Right ventricle myocardium inferior (tissue), 1 donor: ENCODE measurements around the gene ADAM12. TPM values are rescaled to one million over a fixed set of nuclear protein-coding genes. Genes with fewer than 3 reads are reported as not detected.
A peak's percentile ranks its signal among the peaks of the same experiment; 100 is the strongest.
"Not testable (repeated sequence)": the region's sequence is repeated elsewhere in the genome, so short reads cannot be mapped to it uniquely, and the experiment has no call there.

Experiments used
- ATAC-seq: fragments of 200-7000 bp; cut with Tn5 transposase; one replicate; pipeline ENCODE4 v1.9.1; 2020; ENCODE audit warnings: mild to moderate bottlenecking, moderate library complexity
- DNase-seq: peaks from one replicate; pipeline ENCODE4 v3.0.0; 2021; ENCODE audit errors: missing footprints
- intact Hi-C: fragments of 100-400 bp; cut with DNase I; formaldehyde crosslinking; loops from one replicate; pipeline ENCODE4 v1.11.0; 2022
- total RNA-seq: library from RNA; stranded (reverse); fragmentation: NEBNext Ultra II Directional; extraction: Animal tissue kit (Norgen Biotek cat#: 25700); gene quantifications from one replicate; pipeline ENCODE4 v1.2.1, GENCODE V29; 2021
- donor health status: DM: no; HTN: yes; CAD: no; lungs with severe emphysema.

Gene ADAM12
- total RNA-seq, 1 donor from 2014 or later = 0.35 TPM

DNA sequence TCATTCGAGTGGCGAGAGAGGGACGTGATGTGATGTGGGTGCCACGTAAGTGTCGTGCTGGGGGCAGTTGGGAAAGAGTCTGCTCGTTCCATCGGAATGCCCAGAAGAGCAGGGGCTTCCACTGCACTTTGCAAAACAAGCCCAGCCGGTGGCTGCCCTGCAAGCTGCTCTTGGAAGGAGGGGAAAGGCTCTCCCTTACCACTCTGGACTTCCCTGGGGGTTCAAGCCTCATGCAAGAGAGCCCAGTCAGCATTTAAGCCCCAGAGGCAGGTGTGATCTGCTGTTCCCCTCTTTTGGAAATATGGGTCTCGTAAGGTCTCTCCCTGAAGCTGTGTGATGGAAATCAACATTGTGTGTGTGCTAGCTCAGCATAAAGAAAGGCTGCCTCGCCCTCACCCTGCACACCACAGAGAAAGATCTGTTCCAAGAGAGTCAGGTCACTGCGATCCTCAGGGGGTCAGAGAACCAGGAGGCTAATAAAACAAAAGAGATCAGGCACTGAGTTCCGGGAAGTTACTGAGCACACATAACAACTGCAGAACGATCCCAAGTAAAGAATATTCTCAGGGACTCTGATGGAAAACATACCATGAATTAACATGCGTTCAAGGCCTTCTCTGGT, 212.5 kb downstream of the ADAM12 start:
- intact Hi-C loops = no loop called here
- ATAC-seq (no peak), DNase-seq (no peak)

- DNase-seq, ATAC-seq, intact Hi-C loops: not testable (repeated sequence)
Observed at GRCh38 chr10:126172755-126173154, 215.5 kb downstream of the ADAM12 start.

GRCh38 chr10:126171555-126171954, 216.7 kb downstream of the ADAM12 start:
- ATAC-seq = peak; percentile 54
- no peak for DNase-seq
- intact Hi-C loops = no loop called here

DNA sequence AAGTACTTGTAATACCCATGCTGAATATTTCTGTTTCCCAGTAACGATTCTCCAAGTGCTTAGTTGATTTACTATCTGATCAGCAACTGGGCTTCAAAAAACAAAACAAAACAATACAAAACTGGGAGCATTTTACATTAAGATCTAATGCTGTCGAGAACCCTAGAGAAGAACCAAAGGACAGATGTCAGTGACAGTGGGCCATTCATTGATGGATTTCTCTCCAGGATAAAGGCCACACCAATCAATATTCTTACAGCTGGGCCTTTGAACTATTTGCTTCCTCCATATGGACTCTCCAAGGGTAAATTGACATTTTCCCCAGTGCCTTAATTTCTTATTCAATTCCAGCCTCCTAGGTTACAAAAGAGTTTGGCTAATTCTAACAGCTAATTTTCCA, 217.5 kb downstream of the ADAM12 start:
- DNase-seq (no peak), ATAC-seq (no peak)
- intact Hi-C loops = no loop called here

GRCh38 chr10:126170371-126170770, 217.9 kb downstream of the ADAM12 start:
- DNase-seq (no peak), ATAC-seq (no peak)
- intact Hi-C loops = no loop called here

DNA sequence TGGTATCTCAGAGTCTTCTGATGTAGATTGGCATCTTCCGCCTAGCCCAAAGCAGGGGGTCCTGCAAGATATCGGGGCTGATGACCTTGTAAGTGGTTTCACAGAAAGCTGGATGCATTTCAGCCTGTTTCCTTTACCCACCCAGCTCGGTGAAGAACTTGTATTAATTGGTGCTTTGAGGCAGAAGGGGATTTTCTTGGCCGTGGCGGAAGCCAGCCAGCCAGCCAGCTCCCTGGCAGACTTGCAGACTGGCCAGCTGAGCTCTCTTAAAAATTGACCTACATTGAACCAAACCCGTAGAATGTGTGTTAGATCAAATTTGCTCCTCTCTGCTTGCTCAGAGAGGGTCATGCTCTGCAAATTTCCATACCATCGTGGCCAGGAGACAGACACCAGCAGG, 218.4 kb downstream of the ADAM12 start:
- intact Hi-C loops = no loop called here
- no peak for DNase-seq
- no peak for ATAC-seq

DNA sequence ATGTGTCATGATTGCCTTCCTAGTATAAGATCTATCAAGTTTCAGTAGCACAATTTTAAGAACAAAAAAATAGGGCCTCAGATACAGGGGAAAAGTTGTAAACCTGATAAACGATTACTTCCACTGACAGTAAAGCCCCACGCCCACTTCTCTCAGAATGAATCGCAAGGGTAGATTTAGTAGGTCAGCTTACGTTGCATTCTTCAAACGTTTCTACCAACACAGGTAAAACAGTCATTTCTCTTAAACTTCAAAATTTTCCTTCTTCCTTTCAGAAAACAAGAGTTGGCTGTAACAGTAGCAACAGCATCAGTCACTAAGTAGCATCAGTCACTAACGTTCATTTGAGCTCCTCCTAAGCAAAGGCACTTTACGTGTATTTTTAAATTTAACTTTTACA, 221.5 kb downstream of the ADAM12 start:
- ATAC-seq = no peak
- no peak for DNase-seq
- intact Hi-C loops = no loop called here

GRCh38 chr10:126165874-126166273, 222.4 kb downstream of the ADAM12 start:
- intact Hi-C loops = no loop called here
- ATAC-seq (no peak), DNase-seq (no peak)

DNA sequence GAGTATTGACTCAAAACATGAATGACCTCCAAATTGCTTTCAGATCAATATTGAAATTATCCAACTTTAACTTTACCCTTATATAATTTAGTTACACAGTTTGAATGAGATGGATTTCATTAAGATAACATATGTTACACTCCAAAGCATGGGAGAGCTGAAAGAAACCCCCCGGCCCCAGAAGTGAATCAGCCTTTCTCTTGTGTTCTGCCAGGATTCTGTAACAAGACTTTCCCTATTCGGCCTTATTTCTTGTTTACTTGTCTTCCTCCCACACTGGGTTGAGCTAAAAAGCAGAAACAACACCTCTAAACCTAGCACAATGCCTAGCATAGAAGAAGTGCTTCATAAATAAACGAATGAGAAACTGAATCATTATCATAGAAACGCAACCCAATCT, 224.8 kb downstream of the ADAM12 start:
- intact Hi-C loops = no loop called here
- no peak for DNase-seq
- ATAC-seq = no peak

GRCh38 chr10:126161691-126162090, 226.6 kb downstream of the ADAM12 start:
- no peak for ATAC-seq
- intact Hi-C loops = no loop called here

GRCh38 chr10:126160971-126161630, 227.2 kb downstream of the ADAM12 start:
- ATAC-seq (no peak), DNase-seq (no peak)
- intact Hi-C loops = no loop called here

More at GRCh38 chr10:126161691-126162090, 226.6 kb downstream of the ADAM12 start:
- no peak for DNase-seq

DNA sequence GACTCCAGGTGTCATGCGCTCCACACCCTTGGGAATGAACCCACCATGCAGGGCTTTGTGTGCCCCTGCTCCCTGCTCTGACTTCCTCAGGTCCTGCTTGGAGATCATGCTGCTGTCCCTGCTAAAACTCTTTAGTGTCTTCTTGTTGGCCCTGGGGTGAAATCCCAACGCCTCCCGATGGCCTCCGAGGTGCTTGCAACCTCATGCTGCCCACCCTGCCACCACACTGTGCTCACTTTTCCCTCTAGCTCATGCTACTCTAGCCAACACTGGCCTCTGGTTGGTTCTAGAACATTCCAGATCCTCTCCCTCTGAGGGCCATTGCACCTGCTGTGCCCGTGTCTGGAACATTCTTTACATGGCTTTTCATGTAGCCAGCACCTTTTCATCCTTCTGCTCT, 227.7 kb downstream of the ADAM12 start:
- no peak for ATAC-seq

DNA sequence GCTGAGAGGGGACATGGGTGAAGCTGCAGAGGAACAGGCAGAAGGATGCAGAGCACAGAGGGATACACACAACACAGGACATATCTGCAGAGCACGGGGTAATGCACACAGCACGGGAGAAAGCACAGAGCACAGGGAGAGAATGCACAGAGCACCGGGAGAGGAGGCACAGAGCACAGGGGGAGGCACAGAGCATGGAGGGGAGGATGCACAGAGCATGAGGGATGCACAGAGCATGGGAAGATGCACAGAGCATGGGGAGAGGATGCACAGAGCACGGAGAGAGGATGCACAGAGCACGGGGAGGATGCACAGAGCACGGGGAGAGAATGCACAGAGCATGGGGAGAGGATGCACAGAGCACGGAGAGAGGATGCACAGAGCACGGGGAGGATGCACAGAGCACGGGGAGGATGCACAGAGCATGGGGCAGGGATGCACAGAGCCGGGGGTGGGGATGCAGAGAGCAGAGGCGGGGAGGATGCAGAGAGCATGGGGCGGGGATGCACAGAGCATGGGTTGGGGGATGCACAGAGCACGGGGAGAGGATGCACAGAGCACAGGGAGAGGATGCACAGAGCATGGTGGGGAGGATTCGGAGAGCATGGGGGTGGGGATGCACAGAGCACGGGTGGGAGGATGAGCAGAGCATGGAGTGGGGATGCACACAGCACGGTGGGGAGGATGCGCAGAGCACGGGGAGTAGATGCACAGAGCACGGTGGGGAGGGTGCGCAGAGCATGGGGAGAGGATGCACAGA, 230.0 kb downstream of the ADAM12 start:
- intact Hi-C loops = no loop called here
- ATAC-seq (no peak), DNase-seq (no peak)

More for the DNA sequence above, 227.7 kb downstream of the ADAM12 start:
- intact Hi-C loops = no loop called here
- no peak for DNase-seq

- no peak for DNase-seq
- intact Hi-C loops = no loop called here
- ATAC-seq = no peak
Observed at GRCh38 chr10:126157189-126157588, 231.1 kb downstream of the ADAM12 start.

GRCh38 chr10:126156503-126156902, 231.8 kb downstream of the ADAM12 start:
- ATAC-seq (no peak), DNase-seq (no peak)
- intact Hi-C loops = no loop called here

DNA sequence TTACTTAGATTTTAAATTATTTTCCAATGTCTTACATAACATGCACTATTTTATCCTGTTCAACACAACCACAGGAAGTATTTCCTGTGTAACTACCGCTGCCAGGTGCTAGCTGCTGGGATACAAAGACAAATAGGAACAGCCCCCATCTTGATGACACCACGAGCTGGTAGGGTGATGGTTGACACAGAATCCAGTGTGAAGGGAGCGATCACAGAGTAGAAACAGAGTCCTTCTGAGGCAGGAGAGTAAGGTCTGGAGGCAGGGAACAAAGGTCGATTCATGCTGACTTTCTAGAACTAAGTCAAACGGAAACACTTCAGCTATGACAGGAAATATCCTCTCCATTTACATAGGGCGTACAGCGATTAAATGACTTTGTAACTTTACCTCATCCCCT, 232.3 kb downstream of the ADAM12 start:
- intact Hi-C loops = no loop called here
- DNase-seq (no peak), ATAC-seq (no peak)

DNA sequence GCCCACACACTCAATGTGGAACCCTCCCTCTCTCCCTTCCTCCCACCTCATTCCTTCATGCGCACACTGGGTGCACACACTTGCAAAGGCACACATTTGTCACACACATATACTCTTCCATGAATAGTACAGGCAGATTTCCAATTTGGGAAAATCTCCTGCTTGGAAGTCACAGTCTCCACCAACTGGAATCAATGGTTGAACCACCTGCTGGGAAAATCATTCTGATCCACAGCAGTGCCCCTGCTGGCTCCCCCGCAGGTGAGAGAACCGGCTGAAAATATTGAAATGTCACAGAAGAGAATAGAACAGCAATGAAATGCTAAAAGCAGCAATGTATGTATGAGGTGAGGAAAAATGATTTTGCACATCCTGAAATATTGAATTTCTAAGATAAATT, 232.7 kb downstream of the ADAM12 start:
- intact Hi-C loops = no loop called here
- DNase-seq = no peak
- no peak for ATAC-seq

GRCh38 chr10:126153711-126154628, 234.3 kb downstream of the ADAM12 start:
- DNase-seq (no peak), ATAC-seq (no peak)
- intact Hi-C loops = no loop called here
